GM19193 (cell line): ENCODE results near the gene LYZL6.

ENCODE experiments used
- POLR2A ChIP-seq: IDR thresholded peaks from 4 replicates; pipeline ENCODE4 v1.6.1; 2011; ENCODE audit not compliant: insufficient read depth, insufficient read length; ENCODE audit errors: extremely low read depth

Gene LYZL6

GRCh38 chr17:35906191-35906925 lies 37.2 kb downstream of the LYZL6 start:
- no peak for TF ChIP-seq POLR2A

DNA sequence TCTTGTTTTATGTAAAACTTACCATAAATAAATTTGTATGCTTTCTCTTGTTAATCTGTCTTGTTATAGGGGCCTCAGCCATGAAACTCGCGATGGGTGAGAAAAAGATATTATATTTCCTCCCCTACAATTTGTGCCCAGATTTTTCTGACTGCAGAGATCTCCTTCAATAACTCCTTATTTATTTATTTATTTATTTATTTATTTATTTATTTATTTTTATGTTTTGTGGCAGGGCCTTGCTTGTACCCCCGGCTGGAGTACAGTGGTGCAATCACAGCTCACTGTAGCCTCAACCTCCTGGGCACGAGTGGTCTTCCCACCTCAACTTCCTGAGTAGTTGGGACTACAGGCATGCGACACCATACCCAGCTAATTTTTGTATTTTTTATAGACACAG lies 40.1 kb downstream of the LYZL6 start:
- TF ChIP-seq POLR2A = no peak

- no peak for TF ChIP-seq POLR2A
Measured at GRCh38 chr17:35901631-35902175, 41.8 kb downstream of the LYZL6 start.

- TF ChIP-seq POLR2A = no peak
Measured at GRCh38 chr17:35900708-35901480, 42.6 kb downstream of the LYZL6 start.

DNA sequence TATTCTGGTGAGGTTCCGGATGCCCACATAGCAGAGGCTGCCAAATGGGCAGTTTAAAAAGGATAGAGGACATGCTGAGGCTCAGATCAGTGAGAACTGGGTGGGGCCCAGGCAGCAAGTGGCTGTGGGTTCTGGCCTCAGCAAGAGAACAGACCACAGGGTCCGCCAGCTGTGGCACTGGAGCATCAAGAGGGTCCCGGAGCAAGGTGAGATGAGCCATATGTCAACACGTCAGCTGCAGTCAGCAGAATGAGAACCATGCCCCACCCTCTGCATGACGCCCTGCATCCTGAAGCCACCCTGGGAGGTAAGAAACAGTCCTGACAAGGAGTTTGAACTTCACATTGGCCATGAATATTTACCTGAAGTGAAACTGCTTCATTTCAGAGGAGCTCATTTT lies 43.2 kb downstream of the LYZL6 start:
- no peak for TF ChIP-seq POLR2A

- no peak for TF ChIP-seq POLR2A
Measured at GRCh38 chr17:35898283-35899070, 45.0 kb downstream of the LYZL6 start.

GRCh38 chr17:35895636-35896587 lies 47.6 kb downstream of the LYZL6 start:
- TF ChIP-seq POLR2A = no peak

DNA sequence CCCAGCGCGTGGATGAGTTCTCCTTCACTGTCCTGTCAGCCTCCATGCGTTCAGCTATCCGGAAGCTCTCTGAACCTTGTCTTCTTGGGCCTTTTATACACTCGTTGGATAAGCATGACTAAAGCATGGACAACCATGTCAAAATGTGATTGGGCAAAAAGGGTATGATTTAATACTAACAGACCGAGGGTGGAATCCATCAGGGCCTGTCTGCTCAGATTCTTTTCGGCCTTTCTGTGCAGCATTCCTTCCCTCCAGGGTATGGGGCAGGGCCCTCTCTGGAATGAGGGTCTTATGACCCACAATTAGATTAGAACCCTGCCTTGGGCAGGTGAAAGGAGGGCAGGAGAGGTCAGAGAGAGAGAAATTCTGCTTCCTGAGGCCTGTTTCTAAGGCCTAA lies 49.3 kb downstream of the LYZL6 start:
- TF ChIP-seq POLR2A = no peak

GRCh38 chr17:35893751-35894150 lies 49.8 kb downstream of the LYZL6 start:
- TF ChIP-seq POLR2A = no peak

GRCh38 chr17:35892091-35893035 lies 51.1 kb downstream of the LYZL6 start:
- no peak for TF ChIP-seq POLR2A

- TF ChIP-seq POLR2A = no peak
Measured at GRCh38 chr17:35891269-35891668, 52.2 kb downstream of the LYZL6 start.

DNA sequence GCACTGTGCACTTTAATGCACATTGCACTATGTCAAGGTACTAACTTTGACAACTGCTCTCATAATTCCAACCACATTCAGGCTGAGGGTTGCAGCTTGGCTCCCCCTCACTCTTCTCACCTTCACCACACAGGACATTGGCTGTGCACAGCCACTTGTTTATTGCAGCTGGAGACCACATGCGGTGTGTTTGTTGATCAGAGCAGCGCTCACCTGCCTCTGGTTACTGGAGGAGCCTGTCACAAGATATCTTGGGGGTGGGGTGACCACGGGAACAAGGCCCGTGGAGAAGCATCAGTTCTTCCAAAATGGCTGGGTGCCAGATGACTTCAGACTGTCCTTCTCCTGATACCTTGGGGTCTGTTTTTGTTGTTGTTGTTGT lies 52.7 kb downstream of the LYZL6 start:
- no peak for TF ChIP-seq POLR2A
